Mucosa of rectum (tissue), 2 donors: ENCODE data around the gene IL1RAPL1.

Source experiments
- H3K27ac ChIP-seq, 2 donors: one replicate each; pipeline ENCODE4 v1.7.0; 2013; ENCODE audit warnings: inconsistent platforms in 2 of 2, low read depth in 2 of 2, low read length in 2 of 2
- H3K27me3 ChIP-seq, 2 donors: one replicate each; pipeline ENCODE4 v1.7.0; 2013; ENCODE audit warnings: low read length in 2 of 2; ENCODE audit not compliant: control insufficient read depth in 2 of 2, insufficient read depth in 2 of 2
- H3K36me3 ChIP-seq, 2 donors: one replicate each; pipeline ENCODE4 v1.7.0; 2013; ENCODE audit warnings: low read length in 2 of 2; ENCODE audit not compliant: control insufficient read depth in 2 of 2, insufficient read depth in 2 of 2
- H3K4me1 ChIP-seq, 2 donors: one replicate each; pipeline ENCODE4 v1.7.0; 2013; ENCODE audit warnings: low read length in 2 of 2, mild to moderate bottlenecking in 1 of 2; ENCODE audit not compliant: control insufficient read depth in 2 of 2, insufficient read depth in 2 of 2
- H3K4me3 ChIP-seq, 2 donors: one replicate each; pipeline ENCODE4 v1.7.0; 2013; ENCODE audit warnings: low read length in 2 of 2
- H3K9ac ChIP-seq, 2 donors: one replicate each; pipeline ENCODE4 v1.7.0; 2013; ENCODE audit warnings: low read length in 2 of 2, low read depth in 1 of 2, mild to moderate bottlenecking in 1 of 2
- H3K9me3 ChIP-seq, 2 donors: one replicate each; pipeline ENCODE4 v1.7.0; 2013; ENCODE audit warnings: low read length in 2 of 2; ENCODE audit not compliant: control insufficient read depth in 2 of 2
- donor health status: healthy.
- donor health status: Normal muscosa, but diverticular disease.

Gene IL1RAPL1

DNA sequence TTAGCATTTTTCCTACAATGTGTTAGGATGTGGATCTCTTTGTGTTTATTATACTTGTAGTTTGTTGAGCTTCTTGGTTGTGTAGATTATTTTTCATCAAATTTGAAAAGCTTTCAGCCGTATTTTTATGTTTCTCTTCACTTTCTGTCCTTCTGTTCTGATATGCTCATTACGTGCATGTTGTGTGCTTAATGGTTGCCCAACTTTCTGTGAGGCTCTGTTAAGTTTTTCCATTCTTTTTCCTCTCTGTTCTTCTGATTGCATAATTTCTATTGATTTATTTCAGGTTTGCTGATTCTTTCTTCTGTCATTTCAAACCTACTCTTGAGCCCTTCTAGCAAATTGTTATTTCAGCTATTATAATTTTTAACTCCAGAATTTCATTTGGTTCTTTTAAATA, 478.2 kb downstream of the IL1RAPL1 start:
- H3K9ac ChIP-seq, result no peak overlapping the region
- no peak overlapping the region for H3K4me3 ChIP-seq
- H3K36me3 ChIP-seq, result no peaks in the 10 kb centered on the region
- H3K9me3 ChIP-seq, result no peaks in the 10 kb centered on the region
- no peaks in the 10 kb centered on the region for H3K4me1 ChIP-seq
- H3K27me3 ChIP-seq, result no peaks in the 10 kb centered on the region
- H3K27ac ChIP-seq, result no peak overlapping the region

DNA sequence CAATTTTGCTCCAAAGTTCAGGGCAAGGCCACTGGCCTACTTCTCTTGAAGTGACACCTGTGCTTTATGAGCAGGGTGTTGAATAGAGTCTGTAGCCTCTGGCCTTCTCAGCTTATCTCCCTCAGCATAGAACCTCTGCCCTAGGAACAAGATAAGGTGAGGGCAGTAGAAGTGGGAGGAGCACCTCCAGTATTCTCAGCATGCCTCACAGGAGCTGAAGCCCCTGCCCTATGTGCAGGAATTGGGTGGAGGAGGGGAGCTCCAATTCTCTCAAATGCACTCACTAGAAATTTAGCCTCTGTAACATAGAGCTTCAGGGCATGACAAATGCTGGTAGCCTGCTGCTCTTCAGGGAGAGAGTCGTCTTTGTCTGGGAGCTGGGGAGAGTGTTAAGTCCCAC, 479.3 kb downstream of the IL1RAPL1 start:
- Histone ChIP-seq H3K27ac (no peak overlapping the region), H3K27me3 (no peaks in the 10 kb centered on the region), H3K9ac (no peak overlapping the region), H3K4me3 (no peak overlapping the region), H3K36me3 (no peaks in the 10 kb centered on the region), H3K9me3 (no peaks in the 10 kb centered on the region), H3K4me1 (no peaks in the 10 kb centered on the region)

DNA sequence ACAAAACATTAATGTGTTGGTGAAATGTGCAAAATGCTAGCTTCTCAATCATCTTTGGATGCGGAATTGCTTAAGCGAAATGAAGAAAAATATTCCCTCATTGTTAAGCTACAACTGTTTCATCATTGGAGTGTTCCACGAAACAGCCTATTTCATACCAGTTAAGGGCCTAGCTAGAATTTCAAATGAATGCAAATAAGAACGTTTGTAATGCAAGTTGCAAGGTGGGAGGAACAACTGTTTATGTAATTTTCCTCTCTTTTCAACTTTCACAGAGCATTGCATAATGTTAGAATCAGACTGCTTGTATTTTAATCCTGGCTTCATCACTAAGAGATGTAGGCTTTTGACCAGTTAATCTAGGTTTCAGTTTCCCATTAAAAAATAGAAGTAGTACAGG, 480.1 kb downstream of the IL1RAPL1 start:
- Histone ChIP-seq H3K36me3 (no peaks in the 10 kb centered on the region), H3K4me3 (no peak overlapping the region), H3K27me3 (no peaks in the 10 kb centered on the region), H3K9me3 (no peaks in the 10 kb centered on the region), H3K4me1 (no peaks in the 10 kb centered on the region), H3K9ac (no peak overlapping the region), H3K27ac (no peak overlapping the region)

DNA sequence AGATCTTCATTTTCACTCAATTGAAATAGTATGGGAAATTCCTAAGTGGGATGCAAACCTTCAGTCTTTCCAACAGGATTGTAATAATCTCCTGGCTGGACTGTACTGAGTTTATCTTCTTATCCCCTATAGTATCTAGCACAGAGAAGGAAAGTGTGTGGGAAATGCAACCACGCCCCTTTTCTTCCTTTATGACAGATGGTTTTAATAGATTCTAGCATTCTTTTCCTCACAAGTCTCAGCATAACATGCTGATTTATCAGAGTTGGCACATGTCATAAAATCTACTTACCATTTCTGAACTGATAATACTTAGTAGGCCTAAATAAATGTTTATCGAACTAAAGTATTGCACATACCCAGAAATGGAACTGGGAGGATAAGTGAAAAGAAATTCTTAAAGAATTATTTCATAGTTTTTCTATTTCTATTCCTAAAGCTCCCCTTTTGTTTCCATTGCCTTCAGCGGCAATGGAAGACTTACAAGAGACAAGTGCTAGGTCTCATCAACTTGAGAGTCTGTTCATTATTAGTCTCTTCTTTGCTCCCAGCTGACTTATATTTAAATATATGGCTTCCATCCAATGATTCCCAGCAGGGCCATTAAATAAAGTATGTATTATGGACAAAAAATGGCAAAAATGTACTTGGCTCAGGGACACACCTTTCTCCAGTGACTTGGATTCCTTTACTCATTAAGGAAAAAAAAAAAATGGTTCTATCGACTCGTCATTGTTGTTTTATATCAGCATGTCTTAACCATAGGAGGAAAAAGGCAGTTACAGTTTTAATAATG, 484.5 kb downstream of the IL1RAPL1 start:
- Histone ChIP-seq H3K27ac (no peak overlapping the region), H3K4me1 (no peaks in the 10 kb centered on the region), H3K36me3 (no peaks in the 10 kb centered on the region), H3K27me3 (no peaks in the 10 kb centered on the region), H3K9ac (no peak overlapping the region), H3K4me3 (no peak overlapping the region), H3K9me3 (no peaks in the 10 kb centered on the region)

DNA sequence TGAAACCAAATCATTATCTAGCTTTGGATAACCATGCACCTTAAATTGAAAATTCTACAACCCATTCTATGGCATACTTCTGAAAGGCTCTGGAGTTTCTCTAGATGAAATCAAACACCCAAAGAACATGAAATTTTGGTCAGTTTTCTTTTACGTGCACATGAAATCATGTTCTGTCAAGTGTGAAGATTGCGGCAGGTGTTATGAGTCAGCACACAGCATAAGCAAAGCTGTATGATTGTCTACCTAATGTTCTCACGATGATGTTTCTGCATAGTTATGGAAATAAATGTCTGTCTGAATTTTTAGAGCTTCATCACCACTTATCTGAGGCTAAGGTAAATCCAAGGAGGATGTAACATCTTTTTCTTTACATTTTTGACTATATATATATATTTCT, 495.3 kb downstream of the IL1RAPL1 start:
- Histone ChIP-seq H3K9me3 (no peaks in the 10 kb centered on the region), H3K36me3 (no peaks in the 10 kb centered on the region), H3K27me3 (no peaks in the 10 kb centered on the region)

DNA sequence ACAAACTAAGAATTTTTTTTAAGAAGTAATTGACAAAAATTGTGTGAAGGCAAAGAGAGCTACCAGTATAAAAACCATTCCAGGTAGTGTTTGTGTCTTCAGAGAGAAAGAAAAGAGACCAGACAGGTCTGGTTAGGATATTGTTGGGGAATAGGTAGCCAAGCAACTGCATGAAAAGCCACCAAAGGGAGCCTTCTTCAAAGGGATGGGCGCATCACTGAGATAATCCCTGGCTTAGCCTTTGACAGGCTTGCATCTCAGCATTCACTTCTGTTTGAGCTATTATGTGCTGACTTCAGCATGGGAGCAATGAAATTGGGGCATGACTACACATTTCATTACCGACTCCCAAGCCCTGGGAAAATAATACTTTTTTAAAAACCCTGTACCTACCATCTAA, 496.6 kb downstream of the IL1RAPL1 start:
- Histone ChIP-seq H3K36me3 (no peaks in the 10 kb centered on the region), H3K9me3 (no peaks in the 10 kb centered on the region)

More for the DNA sequence above, 495.3 kb downstream of the IL1RAPL1 start:
- H3K4me3 ChIP-seq, result no peak overlapping the region
- no peak overlapping the region for H3K27ac ChIP-seq
- no peaks in the 10 kb centered on the region for H3K4me1 ChIP-seq
- no peak overlapping the region for H3K9ac ChIP-seq

DNA sequence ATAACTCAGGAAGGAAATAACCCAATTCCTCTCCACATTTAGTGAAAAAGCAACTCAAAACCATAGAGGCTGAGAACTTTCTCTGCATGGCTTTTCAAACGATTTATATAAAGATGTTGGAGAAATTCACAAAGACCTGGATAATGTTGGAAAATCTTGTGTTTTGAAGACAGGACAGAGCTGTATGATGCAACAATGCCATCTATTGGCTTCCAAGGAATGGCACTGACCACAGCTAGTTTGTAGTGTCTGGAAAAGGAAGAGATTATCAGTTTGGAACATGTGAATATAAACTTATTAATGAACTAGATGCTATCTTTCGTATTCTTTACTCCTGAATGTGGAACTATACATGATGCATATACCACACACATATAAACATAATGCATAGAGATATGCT, 503.6 kb downstream of the IL1RAPL1 start:
- H3K9ac ChIP-seq, result no peak overlapping the region
- no peak overlapping the region for H3K27ac ChIP-seq
- no peak overlapping the region for H3K4me3 ChIP-seq
- no peaks in the 10 kb centered on the region for H3K9me3 ChIP-seq
- H3K36me3 ChIP-seq, result no peaks in the 10 kb centered on the region
- no peaks in the 10 kb centered on the region for H3K4me1 ChIP-seq
- no peaks in the 10 kb centered on the region for H3K27me3 ChIP-seq

More for the DNA sequence above, 496.6 kb downstream of the IL1RAPL1 start:
- H3K27ac ChIP-seq, result no peak overlapping the region
- H3K4me3 ChIP-seq, result no peak overlapping the region
- no peaks in the 10 kb centered on the region for H3K4me1 ChIP-seq
- H3K9ac ChIP-seq, result no peak overlapping the region
- no peaks in the 10 kb centered on the region for H3K27me3 ChIP-seq

DNA sequence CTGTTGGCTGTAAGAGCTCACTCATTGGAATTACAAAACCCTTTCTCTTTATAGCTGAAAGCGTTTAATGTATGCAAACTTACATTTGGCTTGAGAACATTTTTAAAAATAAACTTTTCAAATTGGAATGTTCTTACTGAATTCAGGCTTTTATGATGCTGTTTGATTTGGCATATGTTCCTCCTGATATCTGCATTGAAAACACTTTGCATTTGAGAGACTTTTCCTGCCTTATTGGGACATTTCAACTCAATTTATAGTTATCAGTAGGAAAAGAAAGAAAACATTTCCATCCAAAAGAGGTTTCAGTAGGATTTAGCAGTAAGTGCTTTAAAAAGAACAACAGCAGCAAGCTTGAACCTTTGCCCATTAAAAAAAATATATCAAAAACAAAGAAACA, 520.0 kb downstream of the IL1RAPL1 start:
- Histone ChIP-seq H3K4me3 (no peak overlapping the region), H3K9ac (no peak overlapping the region), H3K27me3 (no peaks in the 10 kb centered on the region), H3K9me3 (no peaks in the 10 kb centered on the region), H3K27ac (no peak overlapping the region), H3K4me1 (no peaks in the 10 kb centered on the region), H3K36me3 (no peaks in the 10 kb centered on the region)

DNA sequence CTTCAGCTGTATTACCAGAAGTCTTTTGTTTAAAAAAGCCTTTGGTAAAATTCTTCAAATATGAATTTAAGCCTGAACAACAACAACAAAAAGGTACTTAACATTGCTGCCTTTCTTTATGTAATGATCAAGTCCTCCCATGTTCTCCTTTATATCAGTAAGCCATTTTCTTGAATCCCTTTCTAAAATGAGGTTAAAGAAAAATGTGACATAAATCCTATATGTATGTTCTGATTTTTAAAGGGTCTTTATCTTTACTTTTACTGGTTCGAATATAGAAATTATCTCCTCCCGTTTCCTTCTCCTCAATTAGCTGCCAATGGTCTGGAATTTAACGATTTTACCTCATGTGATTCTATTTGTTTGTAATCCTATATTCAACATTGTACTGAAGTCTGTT, 522.8 kb downstream of the IL1RAPL1 start:
- no peaks in the 10 kb centered on the region for H3K27me3 ChIP-seq
- no peak overlapping the region for H3K4me3 ChIP-seq
- H3K27ac ChIP-seq, result no peak overlapping the region
- H3K9me3 ChIP-seq, result no peaks in the 10 kb centered on the region
- H3K36me3 ChIP-seq, result no peaks in the 10 kb centered on the region
- H3K9ac ChIP-seq, result no peak overlapping the region
- no peaks in the 10 kb centered on the region for H3K4me1 ChIP-seq

DNA sequence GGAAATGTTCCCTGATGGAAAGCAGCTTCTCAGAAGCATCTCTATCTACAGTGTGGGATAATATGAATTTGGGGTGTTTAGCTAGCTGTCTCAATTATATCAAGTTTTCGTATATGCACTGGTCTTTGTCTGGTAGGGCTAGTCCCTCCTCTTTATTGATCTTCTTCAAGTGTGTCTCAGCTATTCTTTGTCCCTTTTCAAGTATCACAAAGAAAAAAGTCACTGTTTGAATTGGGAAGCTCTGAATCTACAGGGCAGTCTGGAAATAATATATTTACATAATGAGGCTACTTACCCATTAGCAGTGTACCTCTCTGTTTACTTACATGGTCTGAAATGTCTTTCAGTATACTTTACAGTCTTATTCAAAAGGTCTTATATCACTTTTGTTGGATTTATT, 526.0 kb downstream of the IL1RAPL1 start:
- Histone ChIP-seq H3K36me3 (no peaks in the 10 kb centered on the region), H3K4me3 (no peak overlapping the region), H3K27me3 (no peaks in the 10 kb centered on the region), H3K27ac (no peak overlapping the region), H3K4me1 (no peaks in the 10 kb centered on the region), H3K9me3 (no peaks in the 10 kb centered on the region), H3K9ac (no peak overlapping the region)
